ENCODE results near the gene SEC22C. TPM values are rescaled to one million over a fixed set of nuclear protein-coding genes. Genes with fewer than 3 reads are reported as not detected.

Gene SEC22C
- total RNA-seq, 1 donor from 2014 or later = 50.2 TPM

DNA sequence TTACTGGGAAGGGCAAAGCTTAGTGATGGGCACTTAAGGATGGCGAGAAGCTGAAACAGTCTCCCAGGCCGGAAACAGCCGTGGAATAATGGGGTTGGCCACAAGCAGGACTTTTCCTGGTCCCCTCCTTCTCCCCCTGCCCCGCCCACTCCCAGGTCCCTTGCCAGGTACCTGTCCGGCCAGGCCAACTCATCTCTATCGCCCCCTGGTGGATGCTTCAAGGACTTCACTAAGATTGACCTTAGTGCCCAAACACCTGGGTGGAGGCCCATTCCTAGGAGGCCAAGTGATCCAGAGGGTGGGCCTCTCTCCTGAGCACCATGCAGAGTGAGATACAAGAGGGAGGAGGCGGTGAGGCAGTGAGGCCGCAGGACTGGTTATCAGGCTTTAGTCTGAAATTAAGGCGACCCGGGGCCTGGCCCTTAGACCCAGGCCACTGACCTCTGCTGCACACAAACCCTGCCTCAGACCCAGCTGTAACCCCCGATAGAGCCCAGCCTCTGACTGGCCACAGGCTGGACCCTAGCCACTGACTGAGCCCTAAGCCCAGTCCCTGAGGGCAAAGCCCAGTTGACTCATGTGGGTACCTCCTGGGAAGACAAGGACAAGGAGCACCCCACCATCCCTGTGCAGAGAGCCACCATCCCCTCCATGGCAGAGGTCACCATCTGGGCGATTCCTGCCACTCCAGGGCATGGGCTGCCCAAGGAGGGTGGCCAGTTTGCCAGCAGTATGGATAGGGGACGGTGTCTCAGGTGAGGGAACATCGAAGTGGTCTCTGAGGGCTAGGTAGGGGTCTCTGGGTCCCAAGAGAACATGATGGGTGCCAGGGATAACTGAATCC lies 41.7 kb downstream of the SEC22C start:
- intact Hi-C loops (cut with micrococcal nuclease) = loop anchor here (1.0 kb wide), 1 partner anchor 38 kb away; the partner anchor contains the start of gene VIPR1

DNA sequence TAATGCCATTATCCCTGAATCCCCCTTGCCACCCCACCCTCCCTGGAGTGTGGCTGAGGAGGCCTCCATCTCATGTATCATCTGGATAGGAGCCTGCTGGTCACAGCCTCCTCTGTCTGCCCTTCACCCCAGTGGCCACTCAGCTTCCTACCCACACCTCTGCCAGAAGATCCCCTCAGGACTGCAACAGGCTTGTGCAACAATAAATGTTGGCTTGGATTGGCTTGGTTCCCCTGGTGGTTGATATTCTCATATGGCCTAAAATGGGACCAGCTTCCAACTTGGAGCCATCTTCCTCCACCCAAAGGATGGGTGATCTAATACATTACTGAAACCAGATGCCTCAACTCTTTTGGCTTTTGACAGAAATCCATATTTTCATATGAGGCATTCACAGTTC lies 44.4 kb downstream of the SEC22C start:
- intact Hi-C loops (cut with micrococcal nuclease) = no loop called here

DNA sequence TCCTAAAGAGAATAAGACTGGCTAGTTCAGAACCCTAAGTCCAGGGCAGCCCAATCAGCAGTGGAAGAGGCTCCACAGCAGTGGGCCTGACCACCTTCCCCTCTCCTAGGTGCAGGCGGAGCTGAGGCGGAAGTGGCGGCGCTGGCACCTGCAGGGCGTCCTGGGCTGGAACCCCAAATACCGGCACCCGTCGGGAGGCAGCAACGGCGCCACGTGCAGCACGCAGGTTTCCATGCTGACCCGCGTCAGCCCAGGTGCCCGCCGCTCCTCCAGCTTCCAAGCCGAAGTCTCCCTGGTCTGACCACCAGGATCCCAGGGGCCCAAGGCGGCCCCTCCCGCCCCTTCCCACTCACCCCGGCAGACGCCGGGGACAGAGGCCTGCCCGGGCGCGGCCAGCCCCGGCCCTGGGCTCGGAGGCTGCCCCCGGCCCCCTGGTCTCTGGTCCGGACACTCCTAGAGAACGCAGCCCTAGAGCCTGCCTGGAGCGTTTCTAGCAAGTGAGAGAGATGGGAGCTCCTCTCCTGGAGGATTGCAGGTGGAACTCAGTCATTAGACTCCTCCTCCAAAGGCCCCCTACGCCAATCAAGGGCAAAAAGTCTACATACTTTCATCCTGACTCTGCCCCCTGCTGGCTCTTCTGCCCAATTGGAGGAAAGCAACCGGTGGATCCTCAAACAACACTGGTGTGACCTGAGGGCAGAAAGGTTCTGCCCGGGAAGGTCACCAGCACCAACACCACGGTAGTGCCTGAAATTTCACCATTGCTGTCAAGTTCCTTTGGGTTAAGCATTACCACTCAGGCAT lies 45.6 kb downstream of the SEC22C start:
- intact Hi-C loops (cut with micrococcal nuclease) = no loop called here

DNA sequence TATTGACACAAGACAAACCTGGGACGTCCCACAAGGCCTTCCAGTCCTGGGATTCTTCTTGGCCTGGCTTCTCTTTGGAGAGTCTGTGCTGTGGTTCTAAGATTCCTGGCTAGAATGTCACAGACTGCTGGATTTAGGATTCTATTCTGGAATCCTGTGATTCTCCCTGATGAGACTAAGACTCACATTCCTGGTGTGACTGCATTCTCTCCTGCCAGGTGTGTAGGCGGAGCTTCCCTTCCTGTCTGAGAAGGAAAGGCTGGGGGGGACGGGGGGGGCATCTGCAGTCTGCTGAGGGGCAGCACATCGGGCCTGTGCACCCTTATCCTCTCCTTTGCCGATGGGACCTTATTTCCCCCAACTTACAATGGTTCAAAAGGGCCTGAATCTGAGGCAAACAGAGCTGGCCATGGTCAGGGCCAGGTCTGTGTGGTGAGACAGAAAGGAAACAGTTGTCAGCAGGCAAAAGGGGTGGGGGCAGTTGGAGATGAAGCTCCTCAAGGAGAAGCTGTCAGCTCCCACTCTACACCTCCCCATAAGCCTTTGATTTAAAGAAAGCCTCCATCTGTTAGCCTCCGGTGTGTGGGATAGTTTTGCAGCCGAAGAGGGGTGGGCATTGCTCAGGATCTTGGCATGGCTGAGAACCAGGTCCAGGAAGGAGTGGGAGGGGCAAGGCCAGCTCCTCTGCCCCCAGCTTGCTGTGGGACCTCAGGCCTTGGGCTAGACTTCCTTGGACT lies 48.4 kb downstream of the SEC22C start:
- intact Hi-C loops (cut with micrococcal nuclease) = no loop called here

DNA sequence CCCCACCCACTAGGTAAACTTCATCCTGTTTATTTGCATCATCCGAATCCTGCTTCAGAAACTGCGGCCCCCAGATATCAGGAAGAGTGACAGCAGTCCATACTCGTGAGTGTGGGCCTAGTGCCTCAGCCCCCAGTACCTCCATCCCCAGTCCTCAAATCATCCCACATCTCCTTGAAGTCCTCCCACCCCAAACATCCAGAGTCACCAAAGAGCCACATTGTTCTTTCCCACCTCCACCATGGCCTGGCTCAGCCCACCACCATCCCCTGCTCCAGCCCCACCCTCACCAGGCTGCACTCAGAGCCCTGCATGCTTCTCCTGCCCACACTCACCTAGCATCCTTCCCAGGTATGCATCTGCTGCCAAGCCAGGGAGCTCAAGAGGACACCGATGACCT lies 49.5 kb downstream of the SEC22C start:
- intact Hi-C loops (cut with micrococcal nuclease) = no loop called here

DNA sequence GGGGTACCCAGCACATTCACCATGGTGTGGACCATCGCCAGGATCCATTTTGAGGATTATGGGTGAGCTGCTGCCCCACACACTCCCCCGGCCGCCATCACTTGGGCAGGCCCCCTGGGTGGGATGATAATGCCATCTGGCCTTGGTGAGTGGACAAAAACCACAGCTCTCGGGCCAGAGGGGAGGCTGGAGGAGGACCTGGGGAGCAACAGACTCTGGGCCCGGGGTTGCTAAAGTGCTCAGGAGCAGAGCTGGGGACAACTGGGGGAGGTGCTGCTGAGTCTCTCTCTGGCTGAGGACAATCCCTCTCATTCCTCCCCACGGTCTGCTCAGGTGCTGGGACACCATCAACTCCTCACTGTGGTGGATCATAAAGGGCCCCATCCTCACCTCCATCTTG lies 50.3 kb downstream of the SEC22C start:
- intact Hi-C loops (cut with micrococcal nuclease) = no loop called here

DNA sequence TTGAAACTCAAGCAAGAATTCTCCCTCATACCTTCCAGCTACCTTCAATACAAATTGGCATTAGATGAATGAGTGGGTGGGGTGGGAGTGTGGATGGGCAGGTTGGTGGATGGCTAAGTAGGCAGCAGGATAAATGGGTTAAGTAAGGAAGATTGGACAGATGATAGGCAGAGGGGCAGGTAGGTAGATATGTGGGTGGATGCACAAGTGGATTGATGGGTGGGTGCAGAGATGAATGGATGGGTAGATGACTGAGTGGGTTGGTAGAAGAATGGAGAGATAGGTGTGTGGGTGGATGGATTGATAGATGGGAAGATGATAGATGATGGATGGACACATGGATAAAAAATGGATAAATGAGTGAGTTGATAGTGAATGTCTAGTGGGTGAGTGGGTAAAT lies 51.7 kb downstream of the SEC22C start:
- intact Hi-C loops (cut with micrococcal nuclease) = no loop called here

DNA sequence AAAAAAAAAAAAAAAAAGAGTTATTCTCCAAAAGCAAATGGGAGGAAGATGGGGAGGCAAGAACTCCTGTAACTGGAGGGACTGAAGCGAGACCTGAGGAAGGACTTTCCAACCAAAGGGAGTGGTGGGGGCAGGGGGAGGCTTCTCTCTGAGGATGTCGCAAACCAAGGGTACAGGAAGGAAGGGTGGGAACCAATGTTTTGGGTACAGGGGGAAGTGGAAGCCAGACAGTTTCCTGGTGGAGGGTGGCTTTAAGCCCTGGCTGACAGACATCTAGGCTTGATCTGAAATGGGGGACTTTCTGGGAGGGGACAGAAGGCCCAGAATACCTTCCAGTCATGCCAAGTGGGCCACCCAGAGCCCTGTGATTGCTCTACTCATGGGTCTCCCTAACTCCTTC lies 52.3 kb downstream of the SEC22C start:
- intact Hi-C loops (cut with micrococcal nuclease) = no loop called here

DNA sequence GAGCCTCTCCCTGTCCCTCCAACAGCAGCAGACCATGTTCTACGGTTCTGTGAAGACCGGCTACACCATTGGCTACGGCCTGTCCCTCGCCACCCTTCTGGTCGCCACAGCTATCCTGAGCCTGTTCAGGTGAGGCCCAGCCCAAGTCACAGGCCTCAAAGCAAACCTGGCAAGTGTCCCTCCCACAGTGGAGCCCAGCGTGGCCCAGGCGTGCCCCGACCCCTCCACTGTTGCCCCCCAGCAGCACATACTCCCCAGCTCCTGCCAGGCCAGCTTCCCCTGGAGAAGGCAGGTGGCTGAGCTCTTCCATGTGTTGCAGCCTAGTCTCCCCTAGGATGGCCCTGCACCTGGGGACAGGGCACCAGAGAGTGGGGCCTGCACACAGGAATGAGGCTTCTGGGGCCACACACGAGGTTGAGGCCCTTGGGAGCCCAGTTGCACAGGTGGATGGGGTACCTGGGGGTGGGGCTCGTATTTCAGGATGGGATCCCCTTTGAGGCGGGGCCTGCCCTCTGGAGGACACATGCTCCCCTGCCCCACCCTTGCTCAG lies 54.3 kb downstream of the SEC22C start:
- intact Hi-C loops (cut with micrococcal nuclease) = no loop called here

DNA sequence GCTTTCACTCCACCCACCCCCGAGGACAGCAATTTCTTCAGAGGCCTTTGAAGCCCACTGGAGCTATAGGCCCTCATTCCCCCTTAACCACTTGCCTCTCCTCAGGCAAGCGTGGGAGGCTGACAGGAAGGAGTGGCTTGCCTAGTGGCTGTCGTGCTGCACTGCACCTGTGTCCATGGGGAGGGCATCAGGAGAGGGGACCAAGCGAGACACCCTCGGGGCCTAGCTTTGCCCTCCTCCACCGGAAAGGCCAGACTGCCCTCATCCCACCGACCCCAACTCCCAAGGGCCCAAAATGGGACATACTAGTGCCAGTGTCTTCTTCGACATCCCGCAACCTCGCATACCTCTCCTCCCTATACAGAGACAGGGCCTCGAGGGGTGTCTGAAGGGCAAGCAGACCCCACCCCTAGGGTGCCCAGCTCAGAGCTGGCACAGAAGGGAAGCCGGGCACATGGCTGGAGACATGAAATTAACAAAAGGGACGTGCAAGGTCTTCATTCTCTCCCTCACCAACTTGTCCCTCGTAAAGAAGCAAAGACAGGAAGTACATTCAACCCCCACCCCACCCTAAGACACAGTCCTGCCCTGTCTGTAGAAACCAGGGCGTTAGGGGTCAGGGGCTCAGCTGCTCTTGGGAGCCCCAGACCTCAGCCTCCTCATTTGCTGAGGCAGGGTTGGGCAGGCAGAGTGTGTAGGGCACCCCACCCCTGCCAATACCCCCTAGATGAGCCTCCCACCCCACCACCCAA lies 55.0 kb downstream of the SEC22C start:
- intact Hi-C loops (cut with micrococcal nuclease) = no loop called here

DNA sequence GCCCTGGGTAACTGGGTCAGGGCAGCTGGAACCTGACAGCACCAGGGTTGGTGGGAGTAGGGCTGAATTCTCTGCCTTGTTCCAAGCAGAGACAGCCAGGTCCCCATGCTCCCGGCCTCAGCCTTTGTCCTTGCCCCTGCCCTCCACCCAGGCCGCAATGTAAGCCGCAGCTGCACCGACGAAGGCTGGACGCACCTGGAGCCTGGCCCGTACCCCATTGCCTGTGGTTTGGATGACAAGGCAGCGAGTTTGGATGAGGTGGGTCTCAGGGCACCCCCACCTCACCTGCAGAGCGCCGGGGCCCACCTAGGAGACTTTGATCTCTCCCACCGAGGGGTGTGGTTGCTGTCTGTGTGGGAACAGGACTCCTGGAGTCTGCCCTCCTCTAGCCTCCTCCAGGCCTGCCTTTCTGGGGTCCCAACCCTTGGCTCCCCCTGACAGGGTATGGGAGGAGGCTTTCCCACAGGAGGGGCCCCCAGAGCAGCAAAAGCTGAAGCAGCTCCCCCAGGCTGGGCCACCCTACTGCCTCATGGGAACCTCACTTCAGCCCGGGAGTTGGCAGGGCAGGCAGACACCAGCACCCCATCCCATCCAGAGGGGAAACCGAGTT lies 55.9 kb downstream of the SEC22C start:
- intact Hi-C loops (cut with micrococcal nuclease) = no loop called here

DNA sequence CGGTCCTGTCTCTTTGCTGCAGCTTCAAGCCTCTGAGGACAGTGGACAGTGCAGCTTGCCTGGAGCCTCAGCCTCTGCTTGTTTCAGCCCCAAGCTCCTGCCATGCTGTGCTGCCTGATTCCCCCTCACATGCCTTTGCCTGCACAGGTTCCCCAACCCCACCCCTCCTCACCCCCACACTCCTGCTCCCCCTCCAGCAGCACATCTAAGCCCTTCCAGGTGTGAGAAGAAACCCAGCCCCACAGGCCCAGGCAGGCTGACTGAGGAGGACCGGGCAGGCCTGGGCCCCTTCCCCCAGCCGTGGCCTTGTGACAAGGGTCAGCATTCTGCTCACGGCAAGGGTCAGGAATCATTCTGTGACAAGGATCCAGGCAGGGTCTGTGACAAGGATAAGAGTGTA lies 56.6 kb downstream of the SEC22C start:
- intact Hi-C loops (cut with micrococcal nuclease) = no loop called here

DNA sequence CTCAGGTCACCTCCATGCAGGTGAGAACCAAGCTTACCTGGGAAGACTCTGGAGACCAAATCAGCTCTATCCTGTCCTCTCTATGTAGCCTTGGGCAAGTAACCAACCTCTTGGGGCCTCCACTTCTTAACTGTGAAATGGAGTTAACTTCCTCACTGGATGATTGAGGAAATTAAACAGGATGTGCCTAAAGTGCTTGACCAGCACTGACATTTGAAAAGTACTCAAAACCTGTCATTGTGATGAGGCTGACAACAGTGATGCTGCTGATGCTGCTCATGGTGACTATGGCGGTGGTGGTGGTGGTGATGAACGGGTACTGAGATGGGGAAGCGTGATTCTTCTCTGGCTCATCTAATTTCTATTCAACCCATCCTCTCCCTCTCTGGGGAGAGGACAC lies 57.0 kb downstream of the SEC22C start:
- intact Hi-C loops (cut with micrococcal nuclease) = no loop called here

DNA sequence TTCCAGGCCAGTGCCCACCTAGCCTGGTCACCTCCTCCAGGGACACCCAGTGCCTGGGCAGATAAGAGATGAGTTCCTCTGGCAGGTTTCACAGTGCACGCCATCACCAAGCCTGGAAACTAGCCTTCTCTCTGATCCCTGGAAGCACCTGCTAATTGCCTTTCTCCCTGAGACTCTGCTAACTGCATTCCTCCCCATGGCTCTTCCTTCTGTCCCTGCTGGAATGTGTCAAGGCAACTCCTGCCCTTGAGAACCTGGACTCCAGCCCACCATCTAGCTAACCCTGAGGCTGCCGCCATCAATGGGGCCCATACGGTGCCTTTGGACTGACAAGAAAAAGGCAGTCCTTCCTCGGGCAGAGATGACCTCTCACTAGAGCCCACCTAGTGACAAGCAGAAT lies 60.9 kb downstream of the SEC22C start:
- intact Hi-C loops (cut with micrococcal nuclease) = no loop called here

DNA sequence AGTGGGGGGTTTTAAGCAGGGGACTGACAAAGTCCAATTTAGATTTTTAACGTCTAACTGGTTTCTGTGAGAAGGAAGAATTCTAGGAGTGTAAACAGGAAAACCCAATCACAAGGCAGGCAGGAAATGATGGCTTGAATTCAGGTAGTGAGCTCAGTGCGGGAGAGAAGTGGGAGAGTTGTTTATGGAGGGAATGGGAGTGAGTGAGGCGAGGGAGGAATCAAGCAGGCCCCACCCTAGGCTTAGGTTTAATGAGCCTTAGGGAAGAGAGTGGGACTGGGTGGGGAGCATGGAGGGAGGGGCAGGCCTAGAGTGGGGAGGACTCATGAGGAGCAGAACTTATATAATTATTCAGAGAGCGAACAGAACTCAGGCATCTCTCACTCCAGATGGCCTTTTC lies 61.4 kb downstream of the SEC22C start:
- intact Hi-C loops (cut with micrococcal nuclease) = no loop called here

DNA sequence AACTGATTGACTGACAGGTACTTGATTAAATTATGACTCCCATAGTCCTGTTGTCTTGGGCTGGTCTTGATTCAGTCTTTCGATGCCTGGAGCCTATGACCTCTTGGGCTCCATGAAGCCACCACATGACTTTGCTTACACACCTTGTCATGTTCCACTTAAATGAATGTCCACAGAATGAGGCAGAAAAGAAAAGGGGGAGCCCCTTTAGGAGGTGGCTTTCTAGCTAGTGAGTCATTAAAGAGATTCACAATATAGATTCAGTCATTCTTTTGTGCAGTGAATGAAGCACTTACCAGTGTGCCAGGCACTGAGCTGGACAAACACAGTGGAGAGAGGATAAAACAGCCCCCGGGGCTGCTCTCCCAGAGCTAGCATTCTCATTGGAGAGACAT lies 62.2 kb downstream of the SEC22C start:
- intact Hi-C loops (cut with micrococcal nuclease) = no loop called here

DNA sequence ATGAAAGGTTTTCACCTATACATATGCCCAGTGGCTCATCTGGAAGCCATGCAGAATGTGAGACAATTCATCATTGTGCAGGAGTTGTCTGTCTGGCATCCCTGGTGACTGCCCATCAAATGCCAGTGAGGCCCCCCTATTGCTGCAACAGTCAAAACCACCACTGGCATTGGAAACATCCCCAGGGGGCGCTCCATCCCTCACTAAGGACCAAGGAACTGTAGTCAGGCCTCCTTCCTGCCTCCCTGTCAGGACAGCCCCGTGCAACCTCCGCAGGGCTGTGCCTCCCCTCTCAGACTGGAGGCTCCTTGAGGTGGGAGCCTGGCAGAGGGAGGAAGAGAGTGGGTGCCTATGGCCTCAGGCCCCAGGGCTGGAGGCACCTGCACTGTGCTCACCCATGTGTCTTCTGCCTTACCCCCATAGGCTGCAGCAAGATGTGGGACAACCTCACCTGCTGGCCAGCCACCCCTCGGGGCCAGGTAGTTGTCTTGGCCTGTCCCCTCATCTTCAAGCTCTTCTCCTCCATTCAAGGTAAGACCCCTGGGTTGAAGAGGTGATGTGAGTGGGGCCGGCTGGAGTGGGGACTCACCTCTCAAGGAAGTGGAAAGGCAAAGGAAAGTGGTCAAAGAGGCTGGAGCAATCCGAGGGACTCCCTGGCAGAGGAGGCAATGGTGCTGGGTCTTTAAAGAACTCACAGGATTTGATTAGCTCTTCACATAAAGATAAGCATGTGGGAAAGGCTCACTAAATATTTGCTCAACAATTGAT lies 62.8 kb downstream of the SEC22C start:
- intact Hi-C loops (cut with micrococcal nuclease) = no loop called here

DNA sequence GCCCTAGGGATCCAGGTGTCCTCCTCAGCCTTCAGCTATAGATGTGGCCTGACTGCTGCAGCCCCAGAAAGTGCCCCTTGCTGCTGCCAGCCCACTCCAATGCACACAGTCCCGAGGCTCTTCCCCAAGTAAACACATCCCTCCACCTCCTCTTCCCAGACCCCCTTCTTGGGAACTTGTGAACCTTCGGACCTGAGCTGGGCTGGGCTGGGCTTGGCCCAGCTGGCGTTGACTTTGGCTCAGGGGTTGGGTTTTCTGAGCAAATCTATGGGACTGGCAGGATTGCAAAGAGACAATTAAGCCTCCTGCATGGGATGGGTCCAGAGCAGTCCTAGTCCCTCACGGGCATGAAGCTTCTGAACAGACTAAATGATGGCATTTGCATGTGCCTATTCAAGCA lies 64.7 kb downstream of the SEC22C start:
- intact Hi-C loops (cut with micrococcal nuclease) = no loop called here

DNA sequence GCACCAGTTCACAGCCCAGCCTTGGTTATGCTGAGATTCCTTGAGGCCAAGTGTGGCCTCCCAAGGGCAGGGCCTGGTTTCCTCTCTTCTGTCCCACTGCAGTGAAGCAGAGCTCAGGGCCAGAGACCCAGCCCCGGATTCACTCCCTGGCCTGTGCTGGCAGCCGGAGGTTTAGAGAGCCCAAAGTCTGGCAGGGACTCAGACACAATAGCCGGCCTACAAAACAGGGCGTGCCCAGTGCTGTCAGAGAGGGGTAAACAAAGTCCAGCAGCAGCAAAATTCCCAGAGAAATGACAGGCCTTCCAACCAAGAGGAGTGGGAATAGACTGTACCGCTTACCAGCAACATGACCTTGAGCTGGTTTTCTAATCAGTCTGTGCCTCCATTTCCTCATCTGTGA lies 65.3 kb downstream of the SEC22C start:
- intact Hi-C loops (cut with micrococcal nuclease) = no loop called here

DNA sequence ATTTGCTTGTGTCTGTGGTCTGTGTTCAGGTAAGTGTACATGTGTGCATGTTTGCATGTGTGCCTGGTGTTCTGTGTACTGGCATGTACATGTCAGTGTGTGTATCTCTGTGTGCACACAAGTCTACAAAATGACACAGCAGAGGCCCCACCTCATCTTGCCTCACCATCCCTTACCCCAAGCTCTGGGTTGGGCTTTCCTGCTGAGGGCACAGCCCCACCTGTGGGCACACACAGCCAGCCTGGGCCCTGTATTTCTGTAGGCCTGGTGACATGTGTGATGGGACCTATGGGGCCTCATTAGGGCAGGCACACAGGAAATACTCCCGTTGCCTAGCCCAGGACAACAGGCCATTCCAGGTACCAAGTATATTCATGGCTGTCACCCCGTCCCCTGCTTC lies 65.8 kb downstream of the SEC22C start:
- intact Hi-C loops (cut with micrococcal nuclease) = no loop called here
